GM19372 (cell line): ENCODE measurements around the gene CAMK1D.

Experiments used
- ATAC-seq: cut with Tn5 transposase; IDR thresholded peaks from one replicate; pipeline ENCODE4 v1.9.1; 2021; ENCODE audit warnings: mild to moderate bottlenecking, low read depth, moderate library complexity; ENCODE audit not compliant: unreplicated experiment

CAMK1D gene

DNA sequence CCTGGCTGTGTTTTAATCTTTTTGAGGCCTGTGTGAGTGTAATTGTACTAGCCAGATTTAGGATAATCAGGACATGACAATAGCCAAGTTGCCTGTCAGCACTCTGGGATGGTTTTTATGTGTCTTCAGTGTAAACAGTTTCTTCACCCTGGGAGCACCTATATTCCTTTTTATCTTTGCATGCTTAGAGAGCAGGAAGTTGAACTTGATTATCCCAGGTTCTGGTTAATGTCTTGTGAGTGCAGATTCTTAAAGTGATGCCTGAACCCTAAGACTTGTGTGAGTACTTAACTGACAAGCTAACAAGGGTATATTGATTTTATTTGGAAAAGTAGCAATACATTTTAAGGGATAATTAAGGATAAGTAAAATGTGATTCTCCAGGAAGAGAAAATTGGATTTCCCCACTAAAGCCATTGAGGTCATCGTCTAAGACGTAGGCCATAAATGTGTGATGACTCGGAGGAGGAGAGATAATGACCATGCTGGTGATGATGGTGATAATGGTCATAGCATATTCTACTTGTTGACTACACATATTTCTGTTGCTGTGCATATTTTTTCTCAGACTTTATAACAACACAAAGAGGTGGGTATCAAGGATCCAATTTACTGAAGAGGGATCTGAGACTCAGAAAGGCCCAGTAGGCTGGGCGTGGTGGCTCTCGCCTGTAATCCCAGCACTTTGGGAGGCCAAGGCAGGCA lies 234.7 kb downstream of the CAMK1D start:
- ATAC-seq: no peak

DNA sequence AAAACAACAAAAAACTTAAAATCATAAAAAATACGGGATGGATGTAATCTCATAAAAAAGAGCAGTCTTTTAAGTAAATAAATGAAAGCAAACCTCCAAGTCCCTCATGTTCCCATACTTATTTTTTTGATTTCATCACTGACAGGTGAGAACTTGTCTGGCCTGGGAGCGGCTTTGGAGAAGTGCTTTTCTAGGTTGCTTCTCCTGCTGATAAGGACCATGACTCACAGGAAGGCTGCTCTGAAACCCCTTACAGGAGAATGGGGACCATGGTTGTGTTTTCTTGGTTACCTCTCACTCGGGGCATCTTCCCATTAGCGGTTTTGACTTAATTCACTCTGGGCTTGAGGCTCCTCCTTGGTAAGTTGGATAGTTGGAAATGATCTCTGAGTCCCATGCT lies 237.4 kb downstream of the CAMK1D start:
- ATAC-seq: no peak

DNA sequence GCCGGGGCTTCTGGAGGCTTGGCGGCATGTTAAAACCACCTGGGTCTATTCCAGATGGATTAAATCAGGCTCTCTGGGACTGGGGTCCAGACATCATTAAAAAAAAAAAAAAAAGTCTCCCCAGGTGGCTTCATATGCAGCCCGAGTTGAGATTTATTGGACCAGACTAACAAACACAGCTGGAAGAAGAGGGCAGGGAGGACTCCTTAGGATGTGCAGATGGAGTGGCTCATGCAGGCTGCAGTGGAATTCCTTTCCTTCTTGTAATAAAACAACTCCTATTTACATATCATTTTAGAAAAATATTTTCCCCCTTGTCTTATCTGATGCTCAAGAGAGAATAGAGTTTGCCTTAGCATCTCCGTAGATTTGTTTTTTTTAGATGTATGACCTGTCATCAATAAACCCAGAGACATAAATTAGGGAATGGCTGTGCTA lies 238.1 kb downstream of the CAMK1D start:
- no peak for ATAC-seq

DNA sequence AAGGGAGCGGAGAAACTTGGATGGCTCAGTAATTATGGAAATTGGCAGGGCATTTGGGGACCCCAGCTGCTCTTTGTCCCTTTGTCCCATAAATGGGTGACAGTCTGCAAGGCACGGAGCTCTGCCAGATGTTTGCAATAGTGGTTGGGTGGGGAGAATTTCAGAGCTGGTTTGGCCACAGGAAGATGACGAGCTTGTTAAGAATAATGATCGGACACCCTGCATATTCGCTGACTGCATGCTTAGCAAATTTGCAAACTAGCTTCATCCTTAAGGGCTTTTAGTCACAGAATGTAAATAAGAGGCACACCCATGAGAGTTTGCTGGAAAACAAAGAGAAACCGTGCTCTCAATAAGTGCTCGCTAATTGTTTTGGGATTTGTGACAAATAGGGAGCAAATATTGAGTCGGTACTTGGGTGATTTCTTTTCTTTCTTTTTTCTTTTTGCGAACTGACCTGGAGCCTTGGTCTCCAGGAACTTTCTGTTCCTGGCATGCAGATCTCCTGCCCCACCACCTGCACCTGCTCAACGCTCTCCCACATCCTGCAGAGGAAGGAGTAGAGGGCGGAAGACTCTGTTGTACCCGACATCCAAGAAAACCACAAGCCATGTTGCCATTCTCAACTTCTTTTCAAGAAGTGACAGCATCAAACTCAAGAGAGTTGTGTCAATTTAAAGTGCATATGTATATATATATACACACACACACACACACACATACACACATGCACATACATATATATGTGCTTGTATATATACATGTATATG lies 238.9 kb downstream of the CAMK1D start:
- no peak for ATAC-seq

DNA sequence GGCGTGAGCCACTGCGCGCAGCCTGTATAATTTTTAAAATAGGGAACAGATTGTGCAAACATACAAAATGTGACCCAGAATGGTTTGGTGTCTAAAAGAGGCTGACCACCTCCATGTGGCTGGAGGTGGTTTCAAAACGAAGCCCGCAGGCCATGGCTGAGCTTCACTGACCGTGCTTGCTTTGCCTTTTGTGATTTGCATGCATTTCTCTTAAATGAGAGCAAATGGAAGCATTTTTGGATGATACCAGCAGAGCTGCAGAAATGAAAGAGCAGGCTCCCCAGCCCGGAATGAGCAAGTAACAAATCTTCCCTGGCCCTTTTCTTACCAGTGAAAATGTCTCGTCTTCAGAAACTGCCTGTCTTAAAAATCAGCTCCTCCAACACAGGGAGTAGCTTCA lies 239.9 kb downstream of the CAMK1D start:
- no peak for ATAC-seq

DNA sequence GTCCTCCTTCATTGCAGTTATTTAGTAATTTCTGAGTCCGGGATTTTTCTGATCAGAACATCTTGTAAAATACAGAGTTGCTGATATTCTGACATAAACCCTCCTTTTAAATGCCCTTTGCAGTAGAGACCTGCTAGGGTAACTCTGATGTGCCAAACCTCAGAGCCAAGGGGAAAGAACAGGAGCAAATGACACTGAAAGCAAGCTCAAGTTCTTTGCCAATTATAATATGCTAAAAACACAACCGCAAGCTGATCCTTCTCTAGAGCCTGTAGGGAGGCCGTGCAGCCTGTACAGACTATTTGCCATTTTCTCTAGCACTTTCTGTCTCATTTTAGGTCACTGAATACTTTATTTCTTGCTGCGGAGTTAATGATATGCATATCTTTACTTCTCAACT lies 240.4 kb downstream of the CAMK1D start:
- no peak for ATAC-seq

DNA sequence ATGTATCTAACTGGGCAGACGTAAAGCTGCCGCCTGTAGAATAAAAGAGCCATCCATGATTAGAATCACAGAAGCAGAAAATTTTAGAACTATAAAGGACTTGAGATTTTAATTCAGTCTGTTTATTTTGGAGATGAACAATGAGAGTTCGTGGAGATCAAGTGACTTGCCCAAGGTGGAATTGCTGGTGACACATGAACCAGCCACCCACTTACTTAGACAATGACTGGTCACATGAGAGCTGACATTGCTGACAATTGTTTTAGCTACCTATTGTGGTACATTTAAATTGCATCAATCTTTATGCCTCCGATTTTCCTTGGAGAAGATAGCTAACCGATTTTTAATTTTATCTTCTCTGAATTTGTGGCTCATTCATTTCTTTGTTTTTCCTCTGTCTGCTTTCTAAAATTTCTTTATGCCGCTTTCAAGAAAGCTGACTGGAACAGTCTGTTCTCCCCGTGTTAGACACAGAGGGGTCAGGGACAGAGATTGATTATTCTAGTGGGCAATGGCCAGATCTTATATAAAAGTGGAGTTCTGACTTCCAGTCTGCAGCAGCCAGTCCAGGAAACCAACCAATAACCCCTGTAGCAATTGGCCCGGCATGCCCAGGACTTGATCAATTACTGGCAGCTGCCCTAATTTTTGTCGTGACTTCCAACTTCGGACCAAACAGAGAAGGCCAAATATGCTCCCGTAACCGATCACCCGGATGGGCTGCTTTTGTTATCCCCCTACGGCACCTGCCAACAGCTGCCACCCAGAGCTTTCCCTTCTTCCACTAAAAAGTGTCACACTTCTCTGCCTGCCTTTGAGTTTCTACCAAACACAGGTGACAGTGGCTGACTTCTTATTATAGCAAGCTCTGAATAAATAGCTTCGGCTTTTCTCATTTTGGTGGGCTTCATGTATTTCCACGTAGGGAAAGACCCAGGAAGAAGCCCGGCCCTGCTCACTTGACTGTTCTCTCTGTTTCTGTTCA lies 241.6 kb downstream of the CAMK1D start:
- ATAC-seq: no peak

DNA sequence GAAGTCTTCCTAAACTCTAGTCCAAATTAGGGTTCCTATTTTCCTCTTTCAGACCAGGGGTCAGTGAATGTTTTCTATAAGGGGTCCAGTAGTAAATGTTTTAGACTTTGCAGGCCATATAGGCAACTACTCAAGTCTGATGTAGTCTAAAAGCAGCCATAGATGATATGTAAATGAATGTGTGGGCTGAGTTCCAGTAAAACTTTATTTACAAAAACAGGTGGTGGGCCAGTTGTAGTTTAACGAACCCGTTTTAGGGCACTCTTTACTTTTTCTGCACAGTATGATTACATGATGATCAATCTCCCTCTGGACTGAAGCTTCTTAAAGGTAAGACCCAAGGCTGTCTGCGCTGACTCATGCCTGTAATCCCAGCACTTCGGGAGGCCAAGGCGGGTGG lies 243.6 kb downstream of the CAMK1D start:
- ATAC-seq: no peak

DNA sequence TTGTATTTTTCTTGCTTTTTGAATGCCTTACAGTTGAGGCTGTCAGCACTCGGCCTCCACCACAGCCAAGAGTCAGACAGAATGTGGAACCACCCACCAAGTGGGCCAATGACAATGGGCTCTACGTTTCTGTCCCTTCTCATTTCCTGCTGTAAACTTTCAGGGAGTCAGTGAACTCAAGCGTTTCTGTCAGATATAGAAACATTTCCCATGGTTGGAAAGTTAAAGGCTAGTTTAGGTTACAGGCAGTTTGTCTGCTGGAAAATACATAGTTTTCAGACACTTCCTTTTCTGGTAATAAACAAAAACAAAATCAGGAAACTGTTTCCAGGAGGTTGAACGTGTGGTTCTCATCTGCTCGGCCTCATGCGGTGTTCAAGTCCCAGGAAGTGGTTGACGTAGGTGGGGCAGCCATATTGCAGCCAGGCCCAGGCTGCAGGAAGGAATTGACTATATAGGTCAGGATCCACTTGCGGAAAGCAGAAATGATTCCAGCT lies 245.1 kb downstream of the CAMK1D start:
- ATAC-seq: no peak

DNA sequence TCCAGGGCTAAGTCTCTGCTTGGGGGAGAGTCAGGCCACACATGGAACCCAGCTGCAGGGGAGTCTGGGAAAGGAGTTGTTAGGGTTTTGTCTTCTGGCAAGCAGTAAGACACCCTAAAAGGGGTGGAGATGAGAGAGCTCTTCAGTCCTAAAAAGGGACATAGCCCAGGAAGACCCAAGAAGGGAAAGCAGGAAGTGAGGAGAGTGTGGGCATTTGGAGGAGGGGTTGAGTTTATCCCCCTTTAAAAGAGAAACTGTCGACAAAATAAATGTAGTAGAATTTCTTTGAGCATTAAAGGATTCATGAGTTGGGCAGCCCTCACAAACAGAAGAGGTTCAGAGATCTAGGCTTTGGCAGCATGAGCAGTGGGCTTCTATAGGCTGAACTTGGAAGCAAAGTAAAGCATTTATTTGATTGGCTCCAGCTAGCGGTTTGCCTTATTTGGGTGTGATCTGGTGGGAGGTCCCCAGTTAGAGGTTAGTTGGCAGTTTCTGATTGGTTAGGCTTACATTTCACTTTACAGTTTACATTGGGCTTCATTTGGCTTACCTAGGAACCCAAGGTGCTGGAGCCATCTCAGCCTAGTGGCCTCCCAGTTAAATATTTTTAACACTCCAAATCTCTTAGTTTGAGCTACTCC lies 246.7 kb downstream of the CAMK1D start:
- no peak for ATAC-seq

DNA sequence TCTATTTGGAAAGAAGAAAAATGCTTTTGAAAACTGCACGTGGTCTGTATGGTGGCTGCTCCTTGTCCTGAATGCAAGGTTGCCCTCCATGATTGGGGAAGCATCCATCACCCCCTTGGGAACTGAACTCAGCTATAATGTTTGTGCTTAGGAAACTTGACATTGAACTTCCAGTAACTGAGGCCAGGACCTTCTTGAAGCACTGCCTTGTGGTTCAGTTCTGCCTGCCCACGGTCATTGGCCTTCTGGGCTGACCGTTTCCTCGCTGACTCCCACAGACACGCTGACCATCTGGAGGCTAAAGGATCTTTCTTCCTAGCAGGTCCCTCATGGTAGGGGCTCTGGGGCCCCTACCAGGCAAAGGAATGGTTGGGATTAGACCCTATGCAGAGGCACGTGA lies 247.8 kb downstream of the CAMK1D start:
- no peak for ATAC-seq

DNA sequence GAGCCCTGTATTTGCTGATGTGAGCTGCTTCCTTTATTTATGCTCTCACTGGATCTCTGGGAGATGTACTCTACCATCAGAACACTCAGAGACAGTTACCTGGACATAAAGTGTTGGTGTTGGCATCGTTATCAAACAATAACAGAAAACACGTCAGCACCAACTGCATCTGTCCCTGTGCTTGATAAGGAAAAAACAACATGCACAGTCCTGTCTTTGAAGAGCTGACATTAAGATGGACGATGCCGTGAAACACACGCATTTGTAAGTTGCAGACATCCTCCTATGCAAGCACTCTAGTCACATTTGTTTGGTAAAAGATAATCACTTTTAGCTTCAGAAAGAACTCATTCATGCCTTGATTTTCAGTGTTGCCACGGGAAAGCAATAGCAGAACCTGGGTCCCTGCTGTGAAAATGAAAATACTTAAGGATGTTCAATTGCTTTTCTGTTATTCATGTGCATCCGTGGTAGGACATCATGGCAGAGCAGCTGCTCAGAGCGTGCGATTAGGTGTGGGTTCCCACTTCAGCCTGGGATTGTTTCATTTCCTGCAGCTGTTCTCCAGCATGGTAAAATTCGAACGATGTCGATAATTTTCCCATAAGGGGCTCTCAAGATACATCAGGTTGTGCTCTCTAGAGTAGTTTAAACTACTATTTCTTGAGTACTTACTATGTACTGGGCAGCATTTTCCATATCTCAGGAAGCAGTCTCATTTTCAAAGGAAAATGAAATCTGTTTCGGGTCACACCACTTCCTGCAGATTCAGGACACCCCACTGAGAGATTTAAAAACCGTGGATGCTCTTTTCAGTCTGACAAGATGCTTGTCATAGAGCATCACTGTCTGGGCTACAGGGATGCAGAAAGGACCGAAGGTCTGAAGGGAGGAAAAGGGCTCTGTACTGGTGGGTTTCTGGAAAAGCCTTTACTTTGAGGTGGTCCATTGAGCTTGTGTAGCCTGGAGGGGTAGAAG lies 248.7 kb downstream of the CAMK1D start:
- no peak for ATAC-seq

DNA sequence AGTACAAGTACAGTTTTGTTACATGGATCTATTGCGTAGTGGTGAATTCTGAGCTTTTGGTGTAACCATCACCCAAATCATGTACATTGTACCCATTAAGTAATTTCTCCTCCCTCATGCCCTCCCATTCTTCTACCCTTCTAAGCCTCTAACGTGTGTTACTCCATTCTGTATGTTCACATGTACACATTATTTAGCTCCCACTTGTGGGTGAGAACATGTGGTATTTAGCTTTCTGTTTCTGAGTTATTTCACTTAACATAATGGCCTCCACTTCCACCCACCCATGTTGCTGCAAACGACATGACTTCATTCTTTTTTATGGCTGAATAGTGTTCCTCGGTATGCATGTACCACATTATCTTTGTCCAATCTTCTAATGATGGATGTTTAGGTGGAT lies 251.3 kb downstream of the CAMK1D start:
- no peak for ATAC-seq

DNA sequence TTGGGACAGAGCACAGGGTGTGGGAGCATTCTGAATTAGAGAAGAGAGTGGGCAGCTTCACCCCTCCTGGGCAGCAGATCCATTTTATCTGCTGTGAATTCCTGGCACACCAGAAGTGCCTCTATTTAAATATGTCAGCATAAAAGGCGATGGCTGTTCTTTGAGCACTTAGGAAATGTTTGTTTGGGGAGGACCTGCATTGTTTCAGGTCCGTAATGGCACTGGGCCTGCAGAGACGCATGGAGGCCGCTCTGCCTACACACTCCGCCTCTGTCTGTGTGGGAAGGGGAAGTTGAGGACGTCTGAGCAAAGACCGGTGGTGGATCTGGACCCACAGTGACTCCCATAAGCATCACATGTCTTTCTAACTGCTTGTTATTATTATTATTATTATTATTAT lies 253.2 kb downstream of the CAMK1D start:
- ATAC-seq: no peak

DNA sequence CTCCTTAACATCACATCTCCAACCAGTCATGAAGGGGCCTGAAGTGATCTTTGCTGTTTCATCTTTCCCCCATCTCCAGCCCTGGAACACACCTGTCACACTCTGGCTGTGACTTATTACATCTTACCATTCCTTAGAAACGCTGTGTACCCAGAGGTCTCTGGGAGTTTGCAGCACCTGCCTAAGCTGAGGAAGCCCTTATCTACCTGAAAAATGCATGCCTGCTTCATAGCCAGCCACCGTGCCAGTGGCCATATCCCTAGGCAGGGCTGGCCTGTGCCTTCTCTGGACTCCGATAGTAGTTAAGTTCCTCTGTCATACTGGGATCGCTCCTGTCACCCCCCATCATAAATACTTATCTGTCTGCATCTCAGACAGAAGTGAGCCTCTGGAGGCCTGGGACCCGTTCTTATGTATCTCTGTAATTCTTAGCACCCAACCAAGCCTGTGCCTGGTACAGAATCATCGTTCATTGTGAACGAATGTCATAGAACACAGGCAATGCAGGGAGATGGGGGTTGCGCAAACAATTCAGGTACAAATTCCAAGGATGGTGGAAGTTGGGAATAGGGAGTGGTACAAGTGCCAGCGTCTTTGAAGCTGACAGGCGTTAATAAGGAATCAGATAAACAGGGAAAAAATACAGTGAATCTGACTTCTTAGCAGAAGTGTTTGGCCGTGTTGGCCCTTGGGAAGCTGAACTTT lies 254.6 kb downstream of the CAMK1D start:
- no peak for ATAC-seq

DNA sequence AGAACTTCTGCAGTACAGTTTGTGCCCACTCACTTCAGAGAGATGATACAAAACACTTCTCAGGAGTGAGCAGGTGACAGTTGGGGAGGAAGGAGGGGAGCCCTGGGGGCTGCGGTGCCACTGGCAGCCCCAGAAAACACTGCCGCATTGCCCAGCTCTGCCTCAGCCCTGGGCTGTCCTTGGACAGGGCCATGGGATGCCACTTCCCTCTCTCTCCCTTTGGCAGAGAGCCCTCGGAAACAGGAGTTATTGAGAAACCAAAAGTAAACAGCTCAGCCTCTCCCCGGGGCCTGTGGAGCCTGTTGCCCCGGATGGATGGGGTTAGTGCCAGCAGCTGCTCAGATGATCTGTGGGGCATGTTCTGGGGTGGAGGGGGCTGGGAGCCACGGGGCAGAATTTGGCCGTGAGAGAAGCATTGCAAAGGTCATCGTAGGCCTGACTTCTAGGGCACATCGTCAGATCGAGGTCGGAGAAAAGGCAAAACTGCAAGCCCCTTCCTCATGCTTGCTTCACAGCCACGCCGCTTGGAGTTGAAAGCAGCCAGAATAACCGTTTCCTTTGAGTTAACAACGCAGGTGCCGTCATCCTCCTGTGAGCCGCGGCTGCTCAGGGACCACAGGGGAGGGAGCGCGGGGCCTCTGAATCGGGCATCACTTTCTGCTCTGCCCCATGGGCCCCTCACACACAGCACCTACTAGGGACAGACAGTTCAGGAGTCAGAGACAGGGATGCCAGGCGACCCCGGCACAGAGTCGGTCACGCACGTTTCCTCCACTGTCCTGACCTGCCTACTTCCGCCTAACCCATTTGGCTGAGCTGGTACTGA lies 256.4 kb downstream of the CAMK1D start:
- ATAC-seq: peak; percentile 53

DNA sequence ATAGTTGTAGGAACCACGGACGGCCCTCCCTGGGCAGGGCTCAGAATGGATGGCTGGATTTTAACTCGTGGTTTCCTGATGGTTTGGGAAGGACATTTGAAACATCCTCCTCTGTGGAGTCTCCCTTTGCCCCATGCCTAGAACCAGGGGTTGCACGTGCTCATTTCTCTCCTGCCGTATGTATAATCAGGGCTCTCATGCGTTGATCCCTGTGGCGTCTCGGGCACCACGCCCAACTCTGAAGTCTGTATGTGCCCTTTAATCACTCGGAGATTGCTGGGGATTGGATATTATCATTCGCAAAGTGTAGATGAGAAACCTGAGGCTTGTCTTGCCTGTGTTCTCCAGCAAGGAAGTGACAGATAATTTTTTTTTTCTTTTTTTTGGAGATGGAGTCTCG lies 257.1 kb downstream of the CAMK1D start:
- ATAC-seq: no peak

DNA sequence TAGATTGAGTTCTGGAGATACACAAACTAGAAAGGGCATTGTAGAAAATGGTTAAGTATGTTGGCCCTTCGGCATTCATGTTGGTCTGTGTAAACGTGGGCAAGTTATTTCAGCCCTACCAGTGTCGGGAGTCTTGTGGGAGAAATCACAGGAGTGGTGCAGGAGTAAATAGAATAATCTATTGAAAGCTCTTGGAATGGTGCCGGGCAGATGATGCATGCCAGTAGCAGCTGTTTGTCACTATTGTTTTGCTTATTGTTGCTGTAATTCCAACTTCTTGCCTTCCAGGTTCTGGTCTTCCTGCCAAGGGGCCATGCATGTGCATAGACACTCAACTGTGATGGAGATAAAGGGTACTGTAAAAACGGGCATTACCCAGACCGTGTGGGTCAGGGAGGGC lies 259.4 kb downstream of the CAMK1D start:
- ATAC-seq: no peak
